ENCODE measurements around the gene SPCS1.

DNA sequence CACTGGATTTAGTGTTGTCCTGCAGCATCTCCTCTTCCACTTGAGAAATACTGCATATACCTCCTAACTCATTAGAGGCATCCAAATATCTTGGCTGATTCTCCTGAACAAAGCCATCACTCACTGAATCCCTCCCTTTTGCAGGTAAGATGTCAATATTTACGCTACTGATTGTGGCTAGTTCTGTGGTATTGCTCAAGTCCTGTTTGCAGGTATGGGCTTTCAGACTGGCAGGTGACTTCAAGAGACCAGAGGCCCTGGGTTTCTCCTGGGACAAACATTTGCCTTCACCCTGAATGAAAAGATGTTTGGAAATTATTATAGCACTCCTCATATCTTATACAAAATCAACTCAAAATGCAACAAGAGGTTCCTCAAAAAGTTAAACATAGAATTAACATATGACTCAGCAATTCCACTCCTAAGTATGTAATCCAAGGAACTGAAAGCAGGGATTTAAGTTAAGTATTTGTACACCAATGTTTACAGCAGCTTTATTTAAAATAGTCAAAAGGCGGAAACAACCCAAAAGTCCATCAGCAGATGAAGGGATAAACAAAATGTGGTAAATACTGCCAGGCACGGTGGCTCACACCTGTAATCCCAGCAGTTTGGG is 46.2 kb downstream of the SPCS1 start:
- TF ChIP-seq ARNTL (CRISPR knock-in tag; IDR thresholded peaks at IDR 0.05; ENCODE audit: borderline replicate concordance, low read depth) (no peak), ISL1 (CRISPR knock-in tag; IDR thresholded peaks at IDR 0.05) (no peak)
